ENCODE data around the gene GAPVD1. TPM values are rescaled to one million over a fixed set of nuclear protein-coding genes. Genes with fewer than 3 reads are reported as not detected.
"Not testable (repeated sequence)": the region's sequence is repeated elsewhere in the genome, so short reads cannot be mapped to it uniquely, and the experiment has no call there.

GAPVD1 gene, protein sequence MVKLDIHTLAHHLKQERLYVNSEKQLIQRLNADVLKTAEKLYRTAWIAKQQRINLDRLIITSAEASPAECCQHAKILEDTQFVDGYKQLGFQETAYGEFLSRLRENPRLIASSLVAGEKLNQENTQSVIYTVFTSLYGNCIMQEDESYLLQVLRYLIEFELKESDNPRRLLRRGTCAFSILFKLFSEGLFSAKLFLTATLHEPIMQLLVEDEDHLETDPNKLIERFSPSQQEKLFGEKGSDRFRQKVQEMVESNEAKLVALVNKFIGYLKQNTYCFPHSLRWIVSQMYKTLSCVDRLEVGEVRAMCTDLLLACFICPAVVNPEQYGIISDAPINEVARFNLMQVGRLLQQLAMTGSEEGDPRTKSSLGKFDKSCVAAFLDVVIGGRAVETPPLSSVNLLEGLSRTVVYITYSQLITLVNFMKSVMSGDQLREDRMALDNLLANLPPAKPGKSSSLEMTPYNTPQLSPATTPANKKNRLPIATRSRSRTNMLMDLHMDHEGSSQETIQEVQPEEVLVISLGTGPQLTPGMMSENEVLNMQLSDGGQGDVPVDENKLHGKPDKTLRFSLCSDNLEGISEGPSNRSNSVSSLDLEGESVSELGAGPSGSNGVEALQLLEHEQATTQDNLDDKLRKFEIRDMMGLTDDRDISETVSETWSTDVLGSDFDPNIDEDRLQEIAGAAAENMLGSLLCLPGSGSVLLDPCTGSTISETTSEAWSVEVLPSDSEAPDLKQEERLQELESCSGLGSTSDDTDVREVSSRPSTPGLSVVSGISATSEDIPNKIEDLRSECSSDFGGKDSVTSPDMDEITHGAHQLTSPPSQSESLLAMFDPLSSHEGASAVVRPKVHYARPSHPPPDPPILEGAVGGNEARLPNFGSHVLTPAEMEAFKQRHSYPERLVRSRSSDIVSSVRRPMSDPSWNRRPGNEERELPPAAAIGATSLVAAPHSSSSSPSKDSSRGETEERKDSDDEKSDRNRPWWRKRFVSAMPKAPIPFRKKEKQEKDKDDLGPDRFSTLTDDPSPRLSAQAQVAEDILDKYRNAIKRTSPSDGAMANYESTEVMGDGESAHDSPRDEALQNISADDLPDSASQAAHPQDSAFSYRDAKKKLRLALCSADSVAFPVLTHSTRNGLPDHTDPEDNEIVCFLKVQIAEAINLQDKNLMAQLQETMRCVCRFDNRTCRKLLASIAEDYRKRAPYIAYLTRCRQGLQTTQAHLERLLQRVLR (N-terminal part only)
- 10 to 100 TPM; 49.7 to 49.8 TPM for total RNA-seq

DNA sequence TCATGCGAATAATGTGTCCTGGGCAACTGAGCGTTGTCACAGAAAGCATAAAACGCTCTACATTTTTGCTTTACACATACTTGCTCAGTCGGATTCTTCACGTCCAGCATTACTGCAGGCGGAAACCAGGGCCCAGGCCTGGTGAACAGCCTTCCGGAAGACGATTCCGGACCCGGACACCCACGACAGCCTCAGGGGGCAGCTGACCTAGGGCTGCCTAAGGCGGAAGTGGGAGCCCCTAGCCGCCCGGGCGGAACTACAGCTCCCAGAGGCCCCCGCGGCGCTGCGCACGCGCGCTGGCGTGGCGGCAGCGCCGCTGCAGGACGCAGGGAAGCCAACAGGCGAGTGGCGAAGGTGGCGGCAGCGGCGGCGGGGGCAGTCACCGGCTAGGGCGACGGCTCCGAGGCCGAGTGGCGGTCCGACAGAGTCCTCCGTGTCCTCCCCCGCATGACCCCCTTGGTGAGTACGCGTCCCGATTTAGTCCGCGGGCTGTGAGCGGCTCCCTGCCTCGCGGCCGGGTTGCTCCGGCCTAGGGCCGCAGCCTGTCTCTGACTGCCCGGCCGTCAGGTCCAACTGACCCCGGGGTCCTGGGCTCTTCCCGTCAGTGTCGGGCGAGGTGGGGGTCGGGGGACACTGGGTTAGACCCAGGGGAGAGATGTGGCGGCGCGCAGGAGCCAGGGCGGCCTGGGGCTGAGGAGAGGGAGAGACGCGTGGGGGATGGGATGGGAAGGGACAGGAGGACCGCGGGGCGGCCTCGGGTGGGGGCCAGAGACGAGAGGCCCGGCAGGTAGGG is at the start of gene GAPVD1:
Gene GAPVD1, plus strand, starts transcription at position 326 of the 793 bp plus-strand sequence. CDS start 37,096 bp downstream, outside the sequence.
- no peaks in the 10 kb centered on the region for H3K9me3 Mint-ChIP-seq
- ChIA-PET POLR2A (interaction anchor here (0.7 to 16.0 kb wide), 2 partner anchors 21 to 606 kb away, joined by 3 to 151 read pairs; partner anchors contain the start of gene HSPA5), CTCF (interaction anchor here (0.7 kb wide), 3 partner anchors 18 to 60 kb away, joined by 3 to 7 read pairs (median 3); partner anchors contain the start of gene HSPA5)
- TF ChIP-seq, protein P1, sequence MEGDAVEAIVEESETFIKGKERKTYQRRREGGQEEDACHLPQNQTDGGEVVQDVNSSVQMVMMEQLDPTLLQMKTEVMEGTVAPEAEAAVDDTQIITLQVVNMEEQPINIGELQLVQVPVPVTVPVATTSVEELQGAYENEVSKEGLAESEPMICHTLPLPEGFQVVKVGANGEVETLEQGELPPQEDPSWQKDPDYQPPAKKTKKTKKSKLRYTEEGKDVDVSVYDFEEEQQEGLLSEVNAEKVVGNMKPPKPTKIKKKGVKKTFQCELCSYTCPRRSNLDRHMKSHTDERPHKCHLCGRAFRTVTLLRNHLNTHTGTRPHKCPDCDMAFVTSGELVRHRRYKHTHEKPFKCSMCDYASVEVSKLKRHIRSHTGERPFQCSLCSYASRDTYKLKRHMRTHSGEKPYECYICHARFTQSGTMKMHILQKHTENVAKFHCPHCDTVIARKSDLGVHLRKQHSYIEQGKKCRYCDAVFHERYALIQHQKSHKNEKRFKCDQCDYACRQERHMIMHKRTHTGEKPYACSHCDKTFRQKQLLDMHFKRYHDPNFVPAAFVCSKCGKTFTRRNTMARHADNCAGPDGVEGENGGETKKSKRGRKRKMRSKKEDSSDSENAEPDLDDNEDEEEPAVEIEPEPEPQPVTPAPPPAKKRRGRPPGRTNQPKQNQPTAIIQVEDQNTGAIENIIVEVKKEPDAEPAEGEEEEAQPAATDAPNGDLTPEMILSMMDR (IDR thresholded peaks at IDR 0.05), result peak; percentile 52
- peaks cover 33% of the 10 kb centered on the region for H3K4me1 Mint-ChIP-seq (ENCODE audit: low read depth)
- peak within 1 kb of the TSS; percentile 96 for H3K27ac Mint-ChIP-seq
- peak; percentile 97 for ATAC-seq
- DNase-seq, result peak; percentile 91
- H3K4me3 Mint-ChIP-seq, result peak within 1 kb of the TSS; percentile 100
- no peaks in the 10 kb centered on the region for H3K27me3 Mint-ChIP-seq
- intact Hi-C loops (cut with micrococcal nuclease), result no loop called here
- H3K36me3 Mint-ChIP-seq (ENCODE audit: low read depth), result peaks cover 29% of the 10 kb centered on the region

DNA sequence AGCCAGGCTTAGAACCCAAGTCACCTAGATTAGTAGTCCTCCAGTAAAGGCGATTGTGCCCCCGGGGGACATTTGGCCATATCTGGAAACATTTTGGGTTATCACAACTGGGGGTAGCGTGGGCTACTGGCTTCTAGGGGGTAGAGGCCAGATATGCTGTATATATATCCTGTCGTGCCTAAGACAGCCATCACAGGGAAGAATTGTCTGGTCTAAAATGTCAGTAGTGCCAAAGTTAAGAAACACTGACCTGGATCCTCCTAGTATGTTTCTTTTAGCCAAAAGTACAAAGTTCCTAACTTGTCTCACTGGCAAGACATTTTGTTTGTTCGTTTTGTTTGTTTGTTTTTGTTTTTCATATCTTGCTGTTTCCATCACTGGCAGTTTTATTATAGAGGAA is 47.4 kb upstream of the GAPVD1 start:
- no peak overlapping the region for H3K27ac Mint-ChIP-seq
- no peaks in the 10 kb centered on the region for H3K9me3 Mint-ChIP-seq
- H3K4me3 Mint-ChIP-seq, result no peak overlapping the region
- DNase-seq (no peak), ATAC-seq (no peak)
- peaks cover 38% of the 10 kb centered on the region for H3K36me3 Mint-ChIP-seq (ENCODE audit: low read depth)
- CTCF ChIA-PET, result no interaction called here
- TF ChIP-seq, protein P1 (IDR thresholded peaks at IDR 0.05), result no peak
- H3K4me1 Mint-ChIP-seq (ENCODE audit: low read depth), result no peaks in the 10 kb centered on the region
- POLR2A ChIA-PET, result no interaction called here
- H3K27me3 Mint-ChIP-seq, result no peaks in the 10 kb centered on the region
- intact Hi-C loops (cut with micrococcal nuclease), result no loop called here

DNA sequence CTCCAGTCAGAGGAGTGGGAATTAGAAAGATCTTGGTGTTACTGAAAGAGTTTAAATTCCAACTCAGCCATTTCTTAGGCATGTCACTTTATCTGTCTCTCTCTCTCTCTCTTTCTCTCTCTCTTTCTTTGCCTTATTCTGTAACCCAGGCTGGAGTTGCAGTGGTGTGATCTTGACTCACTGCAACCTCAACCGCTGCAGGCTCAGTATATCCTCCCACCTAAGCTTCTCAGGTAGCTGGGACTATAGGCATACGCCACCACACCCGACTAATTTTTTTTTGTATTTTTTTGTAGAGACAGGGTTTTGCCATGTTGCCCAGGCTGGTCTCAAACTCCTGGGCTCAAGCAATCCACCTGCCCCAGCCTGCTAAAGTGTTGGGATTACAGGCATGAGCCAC is 43.0 kb upstream of the GAPVD1 start:
- ChIA-PET CTCF (no interaction called here), POLR2A (interaction anchor here (0.8 kb wide), 1 partner anchor 9 kb away, joined by 3 read pairs; no protein-coding TSS in a partner anchor)
- Mint-ChIP-seq H3K27ac (no peak overlapping the region), H3K9me3 (no peaks in the 10 kb centered on the region), H3K4me1 (ENCODE audit: low read depth) (no peaks in the 10 kb centered on the region), H3K36me3 (ENCODE audit: low read depth) (peaks cover 35% of the 10 kb centered on the region), H3K4me3 (no peak overlapping the region), H3K27me3 (no peaks in the 10 kb centered on the region)
- ATAC-seq (no peak), DNase-seq (no peak)
- intact Hi-C loops (cut with micrococcal nuclease), result no loop called here
- TF ChIP-seq, protein P1 (IDR thresholded peaks at IDR 0.05), result no peak

DNA sequence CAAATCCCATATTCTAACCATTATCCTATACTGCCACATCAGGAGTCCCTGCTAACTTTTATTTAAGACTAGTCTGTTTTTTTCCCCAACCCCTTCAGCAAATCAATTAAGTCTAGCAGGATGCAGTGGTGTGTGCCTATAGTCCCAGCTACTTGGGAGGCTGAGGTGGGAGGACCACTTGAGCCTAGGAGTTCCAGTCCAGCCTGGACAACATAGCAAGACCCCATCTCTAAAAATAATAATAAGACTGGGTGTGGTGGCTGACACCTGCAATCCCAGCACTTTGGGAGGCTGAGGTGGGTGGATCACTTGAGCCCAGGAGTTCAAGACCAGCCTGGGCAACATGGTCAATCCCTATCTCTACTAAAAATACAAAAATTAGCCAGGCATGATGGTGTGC is 36.8 kb upstream of the GAPVD1 start:
- H3K4me3 Mint-ChIP-seq; intact Hi-C loops (cut with micrococcal nuclease); H3K9me3 Mint-ChIP-seq; ATAC-seq; DNase-seq; CTCF ChIA-PET; H3K27me3 Mint-ChIP-seq; H3K27ac Mint-ChIP-seq; H3K4me1 Mint-ChIP-seq (ENCODE audit: low read depth): not testable (repeated sequence)
- H3K36me3 Mint-ChIP-seq (ENCODE audit: low read depth), result peaks cover 24% of the 10 kb centered on the region
- POLR2A ChIA-PET, result interaction anchor here (0.7 to 2.5 kb wide), 2 partner anchors 16 to 39 kb away, joined by 4 to 14 read pairs; partner anchors contain the start of gene HSPA5

All from activated CD8-positive, alpha-beta T cell treated with anti-CD3 and anti-CD28 coated beads for 36 hours (primary cell).